Fibroblast of lung (primary cell): ENCODE data around the gene SMARCA4.

ENCODE experiments used
- CTCF ChIP-seq, 2 donors: IDR thresholded peaks in 1 of 2; conservative IDR thresholded peaks in 1 of 2; 1 replicate in 1 of 2; 2 replicates in 1 of 2; pipeline ENCODE4 v1.5.1; 2011 to 2012; ENCODE audit warnings: low read length in 2 of 2, control low read depth in 1 of 2, inconsistent platforms in 1 of 2, low read depth in 1 of 2, mild to moderate bottlenecking in 1 of 2
- EZH2 ChIP-seq: IDR thresholded peaks from 2 replicates; pipeline ENCODE4 v1.5.1; 2012; ENCODE audit warnings: low read length, control low read depth, mild to moderate bottlenecking; ENCODE audit errors: missing control alignments

DNA sequence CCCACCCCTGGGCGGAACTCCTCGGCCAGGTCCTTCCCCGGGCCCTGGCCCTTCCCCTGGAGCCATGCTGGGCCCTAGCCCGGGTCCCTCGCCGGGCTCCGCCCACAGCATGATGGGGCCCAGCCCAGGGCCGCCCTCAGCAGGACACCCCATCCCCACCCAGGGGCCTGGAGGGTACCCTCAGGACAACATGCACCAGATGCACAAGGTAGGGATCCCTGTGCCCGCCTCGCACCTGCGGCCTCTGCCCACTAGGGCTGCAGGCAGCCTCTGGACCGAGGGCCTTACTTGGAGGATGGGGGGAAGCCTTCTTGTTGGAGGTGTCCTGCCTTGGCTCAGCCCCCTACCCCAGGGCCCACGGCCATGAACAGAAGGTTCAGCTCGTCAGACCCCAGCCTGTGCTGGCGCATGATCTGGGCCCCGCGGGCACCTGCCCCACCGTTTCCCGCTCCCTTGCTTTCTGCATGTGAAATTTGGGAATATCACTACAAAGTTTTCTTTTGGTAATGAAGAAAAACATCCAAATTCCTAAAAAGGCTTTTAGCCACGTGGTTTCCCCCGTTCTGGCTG is 23.4 kb downstream of the SMARCA4 start:
- TF ChIP-seq CTCF (conservative IDR thresholded peaks at IDR 0.05 in 1 of 2, IDR thresholded peaks at IDR 0.05 in 1 of 2; ENCODE audit: low read depth in 1 of 2, low read length in 2 of 2) (no peak), EZH2 (no peak)
